GM12875 (cell line): ENCODE data around the gene BRAT1.

Experiments used
- H3K4me3 ChIP-seq: one replicate; pipeline ENCODE4 v1.5.1; 2011; ENCODE audit warnings: low read depth, low read length, control low read depth
- CTCF ChIP-seq: IDR thresholded peaks from 2 replicates; pipeline ENCODE4 v1.5.1; 2011; ENCODE audit warnings: low read depth, mild to moderate bottlenecking, control low read depth, inconsistent platforms, low read length, moderate library complexity, borderline replicate concordance; ENCODE audit not compliant: insufficient read depth

Gene BRAT1

GRCh38 chr7:2505401-2505800 is 49.9 kb downstream of the BRAT1 start:
- no peak for TF ChIP-seq CTCF
- no peak overlapping the region for H3K4me3 ChIP-seq

- no peak overlapping the region for H3K4me3 ChIP-seq
- no peak for TF ChIP-seq CTCF
Measured at GRCh38 chr7:2504889-2505375, 50.4 kb downstream of the BRAT1 start.

- no peak for TF ChIP-seq CTCF
- H3K4me3 ChIP-seq: no peak overlapping the region
Measured at GRCh38 chr7:2504128-2504888, 51.0 kb downstream of the BRAT1 start.

- TF ChIP-seq CTCF: no peak
- no peak overlapping the region for H3K4me3 ChIP-seq
Measured at GRCh38 chr7:2503056-2503941, 52.0 kb downstream of the BRAT1 start.

GRCh38 chr7:2502647-2502966 is 52.7 kb downstream of the BRAT1 start:
- H3K4me3 ChIP-seq: no peak overlapping the region
- no peak for TF ChIP-seq CTCF

- TF ChIP-seq CTCF: no peak
- H3K4me3 ChIP-seq: no peak overlapping the region
Measured at GRCh38 chr7:2501947-2502646, 53.2 kb downstream of the BRAT1 start.
